ENCODE data around the gene HIPK2.
"Not testable (repeated sequence)": the region's sequence is repeated elsewhere in the genome, so short reads cannot be mapped to it uniquely, and the experiment has no call there.

The HIPK2 gene

DNA sequence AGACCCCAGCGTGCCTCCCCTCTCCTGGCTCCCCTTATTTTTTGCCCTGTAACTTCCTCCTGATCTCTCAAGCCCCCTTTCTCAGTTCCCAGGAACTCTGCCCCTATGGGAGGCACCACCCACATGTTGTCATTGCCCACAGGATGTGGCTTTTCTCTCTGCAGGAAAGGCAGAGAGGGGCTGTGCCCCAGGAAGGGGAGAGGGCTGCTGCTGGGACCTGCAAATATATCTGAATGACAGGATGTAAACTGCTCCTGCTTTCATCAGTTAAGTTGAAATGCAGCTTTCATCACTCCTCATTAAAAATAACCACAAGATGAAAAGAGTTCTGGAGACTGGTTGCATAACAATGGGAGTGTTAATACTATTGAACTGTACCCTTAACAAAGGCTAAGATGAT lies 151.0 kb downstream of the HIPK2 start:
- peaks cover 0 to 3% (median 0%) of the 10 kb centered on the region in 5 donors for H3K4me1 ChIP-seq (ENCODE audit: control insufficient read depth in 5 of 5, insufficient read depth in 5 of 5, low read length in 5 of 5)
- no peak overlapping the region for H3K27ac ChIP-seq (ENCODE audit: low read depth, low read length)
- H3K9me3 ChIP-seq (ENCODE audit: control insufficient read depth in 5 of 5, low read length in 5 of 5): no peaks in the 10 kb centered on the region
- no peaks in the 10 kb centered on the region for H3K27me3 ChIP-seq (ENCODE audit: control insufficient read depth in 5 of 5, insufficient read depth in 4 of 5, low read length in 5 of 5)
- peaks cover 10 to 93% (median 81%) of the 10 kb centered on the region in 5 donors for H3K36me3 ChIP-seq (ENCODE audit: control insufficient read depth in 5 of 5, insufficient read depth in 5 of 5, low read length in 5 of 5)
- H3K9ac ChIP-seq (ENCODE audit: low read length in 5 of 5): no peak overlapping the region
- no peak overlapping the region for H3K4me3 ChIP-seq (ENCODE audit: low read depth in 1 of 5, low read length in 5 of 5)

DNA sequence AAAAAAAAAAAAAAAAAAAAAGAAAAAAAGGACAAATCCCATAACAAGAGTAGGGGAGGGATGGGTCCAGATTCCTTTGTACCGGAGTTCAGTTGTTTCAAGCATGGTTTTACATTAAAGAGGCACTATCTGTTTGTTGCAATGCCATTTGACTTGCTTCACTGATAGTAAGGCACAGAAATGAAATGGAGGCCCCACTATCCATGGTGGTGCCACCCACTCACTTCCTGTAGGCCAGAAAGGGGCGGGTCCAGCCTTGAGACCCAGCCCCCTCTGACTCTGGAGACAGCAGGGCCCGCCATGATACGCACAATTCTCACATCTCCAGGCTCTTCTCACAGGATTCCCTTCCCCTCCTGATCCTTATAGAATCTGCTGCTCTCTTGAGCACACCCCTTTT lies 154.3 kb downstream of the HIPK2 start:
- Histone ChIP-seq H3K27me3 (ENCODE audit: control insufficient read depth in 5 of 5, insufficient read depth in 4 of 5, low read length in 5 of 5) (no peaks in the 10 kb centered on the region), H3K9ac (ENCODE audit: low read length in 5 of 5) (no peak overlapping the region), H3K9me3 (ENCODE audit: control insufficient read depth in 5 of 5, low read length in 5 of 5) (no peaks in the 10 kb centered on the region), H3K4me1 (ENCODE audit: control insufficient read depth in 5 of 5, insufficient read depth in 5 of 5, low read length in 5 of 5) (peaks cover 0 to 9% (median 0%) of the 10 kb centered on the region in 5 donors), H3K36me3 (ENCODE audit: control insufficient read depth in 5 of 5, insufficient read depth in 5 of 5, low read length in 5 of 5) (peaks cover 6 to 85% (median 67%) of the 10 kb centered on the region in 5 donors), H3K27ac (ENCODE audit: low read depth, low read length) (no peak overlapping the region), H3K4me3 (ENCODE audit: low read depth in 1 of 5, low read length in 5 of 5) (no peak overlapping the region)

- peaks cover 14 to 86% (median 71%) of the 10 kb centered on the region in 5 donors for H3K36me3 ChIP-seq (ENCODE audit: control insufficient read depth in 5 of 5, insufficient read depth in 5 of 5, low read length in 5 of 5)
- H3K4me1 ChIP-seq (ENCODE audit: control insufficient read depth in 5 of 5, insufficient read depth in 5 of 5, low read length in 5 of 5): peaks cover 0 to 6% (median 0%) of the 10 kb centered on the region in 5 donors
- no peaks in the 10 kb centered on the region for H3K9me3 ChIP-seq (ENCODE audit: control insufficient read depth in 5 of 5, low read length in 5 of 5)
- no peaks in the 10 kb centered on the region for H3K27me3 ChIP-seq (ENCODE audit: control insufficient read depth in 5 of 5, insufficient read depth in 4 of 5, low read length in 5 of 5)
- H3K27ac ChIP-seq (ENCODE audit: low read depth, low read length): no peak overlapping the region
- H3K9ac ChIP-seq (ENCODE audit: low read length in 5 of 5): no peak overlapping the region
- no peak overlapping the region for H3K4me3 ChIP-seq (ENCODE audit: low read depth in 1 of 5, low read length in 5 of 5)
Measured at GRCh38 chr7:139620676-139621344, 157.0 kb downstream of the HIPK2 start.

DNA sequence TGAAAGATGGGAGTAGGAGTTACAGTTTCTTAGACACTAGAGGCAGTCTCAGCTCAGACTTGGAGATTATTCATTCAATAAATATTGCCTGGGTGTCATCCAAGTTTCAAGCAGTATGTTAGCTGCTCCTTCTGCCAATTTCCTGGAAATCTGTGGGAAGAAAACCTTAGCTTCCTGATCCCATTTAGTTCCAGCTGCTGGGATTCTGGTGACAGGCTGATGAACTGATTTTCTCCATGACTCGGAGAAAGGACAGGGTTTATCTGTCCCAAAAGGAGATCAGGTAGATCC lies 158.5 kb downstream of the HIPK2 start:
- Histone ChIP-seq H3K27ac (ENCODE audit: low read depth, low read length) (peak overlapping the region; percentile 39), H3K27me3 (ENCODE audit: control insufficient read depth in 5 of 5, insufficient read depth in 4 of 5, low read length in 5 of 5) (no peaks in the 10 kb centered on the region), H3K36me3 (ENCODE audit: control insufficient read depth in 5 of 5, insufficient read depth in 5 of 5, low read length in 5 of 5) (peaks cover 17 to 85% (median 71%) of the 10 kb centered on the region in 5 donors), H3K4me3 (ENCODE audit: low read depth in 1 of 5, low read length in 5 of 5) (no peak overlapping the region), H3K4me1 (ENCODE audit: control insufficient read depth in 5 of 5, insufficient read depth in 5 of 5, low read length in 5 of 5) (peaks cover 0 to 6% (median 0%) of the 10 kb centered on the region in 5 donors), H3K9ac (ENCODE audit: low read length in 5 of 5) (peak overlapping the region in 1 of 5 donors; percentile 21), H3K9me3 (ENCODE audit: control insufficient read depth in 5 of 5, low read length in 5 of 5) (no peaks in the 10 kb centered on the region)

DNA sequence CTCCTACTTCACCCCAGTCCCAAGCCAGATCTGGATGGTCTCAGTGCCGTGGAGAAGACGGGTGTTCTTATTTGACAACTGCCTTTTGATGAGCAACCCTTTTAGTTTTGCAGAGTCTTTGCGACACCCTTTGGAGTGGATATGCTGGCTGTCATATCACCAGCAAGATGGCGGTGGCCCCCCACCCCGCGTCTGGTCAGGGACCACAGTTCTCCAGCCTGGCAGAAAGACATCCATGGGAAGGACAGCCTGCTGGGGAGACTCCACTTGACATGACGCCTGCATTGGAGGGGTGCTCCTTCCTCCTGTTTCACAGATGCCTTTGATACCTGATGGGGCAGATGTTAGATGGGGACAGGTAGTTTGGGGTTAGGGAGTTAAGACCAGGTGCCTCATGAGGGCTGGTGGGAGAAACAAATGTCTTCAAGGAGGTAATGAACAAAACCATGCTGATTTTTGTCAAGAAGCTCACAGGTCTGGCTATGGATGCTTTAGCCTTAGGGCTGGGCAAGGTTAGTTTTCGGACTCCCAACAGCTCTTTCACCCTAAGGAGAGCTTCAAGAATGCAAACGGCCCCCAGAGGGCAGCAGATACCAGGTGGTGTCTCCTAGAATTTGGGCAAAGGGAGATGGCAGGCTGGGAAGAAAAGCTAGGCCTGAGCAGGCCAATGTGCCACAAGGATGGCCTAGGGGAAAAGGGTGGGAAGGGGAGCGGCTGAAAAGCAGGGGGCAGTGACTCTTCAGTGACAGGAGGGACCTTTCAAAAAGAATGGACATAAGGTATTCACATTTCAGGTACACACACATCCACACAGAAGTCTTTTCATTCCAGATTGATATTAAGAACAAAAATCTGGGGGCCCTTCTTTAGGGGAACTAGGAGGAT lies 159.1 kb downstream of the HIPK2 start:
- peaks cover 0 to 6% (median 0%) of the 10 kb centered on the region in 5 donors for H3K4me1 ChIP-seq (ENCODE audit: control insufficient read depth in 5 of 5, insufficient read depth in 5 of 5, low read length in 5 of 5)
- H3K27me3 ChIP-seq (ENCODE audit: control insufficient read depth in 5 of 5, insufficient read depth in 4 of 5, low read length in 5 of 5): no peaks in the 10 kb centered on the region
- peak overlapping the region; percentile 37 for H3K27ac ChIP-seq (ENCODE audit: low read depth, low read length)
- H3K36me3 ChIP-seq (ENCODE audit: control insufficient read depth in 5 of 5, insufficient read depth in 5 of 5, low read length in 5 of 5): peaks cover 17 to 87% (median 71%) of the 10 kb centered on the region in 5 donors
- H3K9me3 ChIP-seq (ENCODE audit: control insufficient read depth in 5 of 5, low read length in 5 of 5): no peaks in the 10 kb centered on the region
- no peak overlapping the region for H3K4me3 ChIP-seq (ENCODE audit: low read depth in 1 of 5, low read length in 5 of 5)
- peak overlapping the region in 1 of 5 donors; percentile 21 for H3K9ac ChIP-seq (ENCODE audit: low read length in 5 of 5)

DNA sequence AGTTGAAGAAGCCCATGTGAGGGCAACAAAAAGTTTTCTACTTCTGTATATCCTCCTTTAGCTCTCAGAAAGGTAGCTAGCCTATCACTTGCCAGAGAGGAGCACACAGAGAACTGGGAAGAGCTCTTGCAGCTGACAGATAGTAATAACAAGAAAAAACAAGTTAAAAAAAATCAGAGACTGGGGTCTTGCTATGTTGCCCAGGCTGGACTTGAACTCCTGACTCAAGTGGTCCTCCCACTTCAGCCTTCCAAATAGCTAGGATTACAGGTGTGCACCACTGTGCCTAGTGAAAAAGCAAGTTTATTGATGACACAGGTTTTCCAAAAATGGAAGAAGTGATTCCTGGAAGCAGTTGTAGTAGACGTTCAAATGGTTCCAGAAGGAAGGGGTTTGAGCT lies 160.7 kb downstream of the HIPK2 start:
- Histone ChIP-seq H3K9ac (ENCODE audit: low read length in 5 of 5) (no peak overlapping the region), H3K4me1 (ENCODE audit: control insufficient read depth in 5 of 5, insufficient read depth in 5 of 5, low read length in 5 of 5) (peaks cover 0 to 6% (median 0%) of the 10 kb centered on the region in 5 donors), H3K36me3 (ENCODE audit: control insufficient read depth in 5 of 5, insufficient read depth in 5 of 5, low read length in 5 of 5) (peaks cover 25 to 86% (median 75%) of the 10 kb centered on the region in 5 donors), H3K9me3 (ENCODE audit: control insufficient read depth in 5 of 5, low read length in 5 of 5) (no peaks in the 10 kb centered on the region), H3K4me3 (ENCODE audit: low read depth in 1 of 5, low read length in 5 of 5) (no peak overlapping the region), H3K27ac (ENCODE audit: low read depth, low read length) (no peak overlapping the region), H3K27me3 (ENCODE audit: control insufficient read depth in 5 of 5, insufficient read depth in 4 of 5, low read length in 5 of 5) (no peaks in the 10 kb centered on the region)

DNA sequence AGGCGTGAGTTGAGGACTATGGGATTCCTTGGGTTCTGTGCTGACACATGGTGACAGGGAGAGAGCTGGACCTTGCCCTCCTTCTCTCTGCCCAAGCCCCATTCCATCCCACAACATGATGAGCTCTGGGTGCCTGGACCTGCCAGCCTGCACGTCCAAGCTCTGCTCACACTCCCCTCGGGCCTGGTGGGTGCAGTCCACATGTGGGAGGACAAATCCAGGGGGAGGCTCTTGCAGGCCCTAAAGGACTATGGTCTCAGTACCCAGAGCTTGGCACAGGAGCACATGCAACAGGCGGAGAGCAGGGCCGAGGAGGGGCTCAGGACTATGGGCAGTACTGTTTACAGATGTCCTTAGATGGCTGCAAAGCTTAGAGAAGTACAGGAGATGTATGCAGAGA lies 162.9 kb downstream of the HIPK2 start:
- Histone ChIP-seq H3K9me3 (ENCODE audit: control insufficient read depth in 5 of 5, low read length in 5 of 5) (no peaks in the 10 kb centered on the region), H3K27ac (ENCODE audit: low read depth, low read length) (no peak overlapping the region), H3K9ac (ENCODE audit: low read length in 5 of 5) (no peak overlapping the region), H3K27me3 (ENCODE audit: control insufficient read depth in 5 of 5, insufficient read depth in 4 of 5, low read length in 5 of 5) (no peaks in the 10 kb centered on the region), H3K36me3 (ENCODE audit: control insufficient read depth in 5 of 5, insufficient read depth in 5 of 5, low read length in 5 of 5) (peaks cover 25 to 87% (median 79%) of the 10 kb centered on the region in 5 donors), H3K4me3 (ENCODE audit: low read depth in 1 of 5, low read length in 5 of 5) (no peak overlapping the region), H3K4me1 (ENCODE audit: control insufficient read depth in 5 of 5, insufficient read depth in 5 of 5, low read length in 5 of 5) (peaks cover 0 to 5% (median 0%) of the 10 kb centered on the region in 5 donors)

GRCh38 chr7:139613971-139614411 lies 163.8 kb downstream of the HIPK2 start:
- Histone ChIP-seq H3K27ac (ENCODE audit: low read depth, low read length) (no peak overlapping the region), H3K36me3 (ENCODE audit: control insufficient read depth in 5 of 5, insufficient read depth in 5 of 5, low read length in 5 of 5) (peaks cover 28 to 85% (median 78%) of the 10 kb centered on the region in 5 donors), H3K9ac (ENCODE audit: low read length in 5 of 5) (no peak overlapping the region), H3K4me3 (ENCODE audit: low read depth in 1 of 5, low read length in 5 of 5) (no peak overlapping the region), H3K9me3 (ENCODE audit: control insufficient read depth in 5 of 5, low read length in 5 of 5) (no peaks in the 10 kb centered on the region), H3K27me3 (ENCODE audit: control insufficient read depth in 5 of 5, insufficient read depth in 4 of 5, low read length in 5 of 5) (no peaks in the 10 kb centered on the region), H3K4me1 (ENCODE audit: control insufficient read depth in 5 of 5, insufficient read depth in 5 of 5, low read length in 5 of 5) (no peaks in the 10 kb centered on the region)

- H3K36me3 ChIP-seq (ENCODE audit: control insufficient read depth in 5 of 5, insufficient read depth in 5 of 5, low read length in 5 of 5): peaks cover 30 to 73% (median 61%) of the 10 kb centered on the region in 5 donors
- not testable (repeated sequence) for H3K27ac ChIP-seq (ENCODE audit: low read depth, low read length); H3K4me1 ChIP-seq (ENCODE audit: control insufficient read depth in 5 of 5, insufficient read depth in 5 of 5, low read length in 5 of 5); H3K4me3 ChIP-seq (ENCODE audit: low read depth in 1 of 5, low read length in 5 of 5); H3K9me3 ChIP-seq (ENCODE audit: control insufficient read depth in 5 of 5, low read length in 5 of 5); H3K27me3 ChIP-seq (ENCODE audit: control insufficient read depth in 5 of 5, insufficient read depth in 4 of 5, low read length in 5 of 5); H3K9ac ChIP-seq (ENCODE audit: low read length in 5 of 5)
Measured at GRCh38 chr7:139611556-139611955, 166.2 kb downstream of the HIPK2 start.

DNA sequence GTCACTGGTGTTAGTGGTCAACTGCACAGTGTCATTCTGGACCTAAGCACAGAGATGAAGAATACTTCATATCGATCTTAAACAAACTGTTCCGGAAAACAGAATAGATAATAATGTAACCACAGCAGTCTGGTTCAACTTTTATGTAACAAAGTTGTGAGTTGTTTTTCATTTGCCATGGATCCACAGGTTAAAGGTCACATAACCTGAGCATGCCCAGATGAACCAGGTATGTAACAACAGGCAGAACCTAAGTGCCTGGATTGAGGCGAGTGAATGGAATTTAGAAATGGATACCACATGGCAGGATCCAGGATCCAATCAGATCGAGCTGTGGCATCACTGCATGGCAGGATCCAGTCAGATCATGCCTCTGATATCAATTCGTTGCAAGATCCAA lies 167.2 kb downstream of the HIPK2 start:
- no peak overlapping the region for H3K27ac ChIP-seq (ENCODE audit: low read depth, low read length)
- no peaks in the 10 kb centered on the region for H3K4me1 ChIP-seq (ENCODE audit: control insufficient read depth in 5 of 5, insufficient read depth in 5 of 5, low read length in 5 of 5)
- no peaks in the 10 kb centered on the region for H3K9me3 ChIP-seq (ENCODE audit: control insufficient read depth in 5 of 5, low read length in 5 of 5)
- no peaks in the 10 kb centered on the region for H3K27me3 ChIP-seq (ENCODE audit: control insufficient read depth in 5 of 5, insufficient read depth in 4 of 5, low read length in 5 of 5)
- no peak overlapping the region for H3K4me3 ChIP-seq (ENCODE audit: low read depth in 1 of 5, low read length in 5 of 5)
- H3K36me3 ChIP-seq (ENCODE audit: control insufficient read depth in 5 of 5, insufficient read depth in 5 of 5, low read length in 5 of 5): peaks cover 32 to 67% (median 52%) of the 10 kb centered on the region in 5 donors
- H3K9ac ChIP-seq (ENCODE audit: low read length in 5 of 5): no peak overlapping the region

Data from subcutaneous abdominal adipose tissue (tissue), 5 donors.